MM.1S (cell line): ENCODE results near the gene TMC2.

Source experiments
- EZH2 ChIP-seq: fragments of 300-600 bp; sonication (generic); optimal IDR thresholded peaks from 2 replicates; pipeline ENCODE3; 2017; ENCODE audit warnings: low read depth, mild to moderate bottlenecking, antibody characterized with exemption, low read length, mixed read lengths
- TF ChIP-seq, protein P1 (sequence below): fragments of 300-600 bp; sonication (generic); IDR thresholded peaks from 2 replicates; pipeline ENCODE4 v1.5.1; 2016; ENCODE audit warnings: antibody characterized with exemption, low read length, mixed read lengths

DNA sequence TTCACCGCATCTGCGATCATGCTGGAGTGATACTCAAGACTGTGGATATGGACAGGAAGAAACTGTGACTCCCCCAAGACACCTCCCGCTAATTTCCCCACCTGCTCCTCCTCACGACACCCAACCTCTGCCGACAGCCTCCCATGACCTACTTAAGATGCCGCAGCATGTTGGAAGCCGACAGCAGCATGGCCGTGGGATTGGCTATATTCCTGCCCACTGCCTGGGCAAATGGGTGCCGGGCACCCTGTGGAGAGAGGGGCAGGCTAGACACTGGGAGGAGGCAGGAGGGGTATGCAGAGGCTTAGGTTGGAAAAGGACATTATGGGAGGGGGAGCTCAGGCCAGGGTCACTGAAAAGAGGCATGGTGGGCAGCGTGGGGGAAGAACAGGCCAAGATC lies 123.2 kb downstream of the TMC2 start:
- TF ChIP-seq EZH2, result no peak
- TF ChIP-seq, protein P1, sequence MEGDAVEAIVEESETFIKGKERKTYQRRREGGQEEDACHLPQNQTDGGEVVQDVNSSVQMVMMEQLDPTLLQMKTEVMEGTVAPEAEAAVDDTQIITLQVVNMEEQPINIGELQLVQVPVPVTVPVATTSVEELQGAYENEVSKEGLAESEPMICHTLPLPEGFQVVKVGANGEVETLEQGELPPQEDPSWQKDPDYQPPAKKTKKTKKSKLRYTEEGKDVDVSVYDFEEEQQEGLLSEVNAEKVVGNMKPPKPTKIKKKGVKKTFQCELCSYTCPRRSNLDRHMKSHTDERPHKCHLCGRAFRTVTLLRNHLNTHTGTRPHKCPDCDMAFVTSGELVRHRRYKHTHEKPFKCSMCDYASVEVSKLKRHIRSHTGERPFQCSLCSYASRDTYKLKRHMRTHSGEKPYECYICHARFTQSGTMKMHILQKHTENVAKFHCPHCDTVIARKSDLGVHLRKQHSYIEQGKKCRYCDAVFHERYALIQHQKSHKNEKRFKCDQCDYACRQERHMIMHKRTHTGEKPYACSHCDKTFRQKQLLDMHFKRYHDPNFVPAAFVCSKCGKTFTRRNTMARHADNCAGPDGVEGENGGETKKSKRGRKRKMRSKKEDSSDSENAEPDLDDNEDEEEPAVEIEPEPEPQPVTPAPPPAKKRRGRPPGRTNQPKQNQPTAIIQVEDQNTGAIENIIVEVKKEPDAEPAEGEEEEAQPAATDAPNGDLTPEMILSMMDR, result no peak
